HUES64 (cell line): ENCODE measurements around the gene TECPR2.
"Not testable (repeated sequence)": the region's sequence is repeated elsewhere in the genome, so short reads cannot be mapped to it uniquely, and the experiment has no call there.

Experiments used
- H3K27ac ChIP-seq: 2 replicates; pipeline ENCODE4 v1.7.0; 2013; ENCODE audit warnings: low read depth, low read length, inconsistent platforms
- H3K27me3 ChIP-seq: 2 replicates; pipeline ENCODE4 v1.6.1; 2013; ENCODE audit warnings: mild to moderate bottlenecking, low read length; ENCODE audit not compliant: insufficient read depth
- H3K36me3 ChIP-seq: 2 replicates; pipeline ENCODE4 v1.6.1; 2013; ENCODE audit warnings: mild to moderate bottlenecking, low read length; ENCODE audit not compliant: insufficient read depth
- H3K4me1 ChIP-seq: 2 replicates; pipeline ENCODE4 v1.6.1; 2013; ENCODE audit warnings: mild to moderate bottlenecking, low read length, moderate library complexity; ENCODE audit not compliant: insufficient read depth
- H3K4me3 ChIP-seq: 2 replicates; pipeline ENCODE4 v1.5.1; 2013; ENCODE audit warnings: mild to moderate bottlenecking, low read length, moderate library complexity
- H3K9ac ChIP-seq: 2 replicates; pipeline ENCODE4 v1.6.1; 2013; ENCODE audit warnings: mild to moderate bottlenecking, low read depth, low read length
- H3K9me3 ChIP-seq: 2 replicates; pipeline ENCODE4 v1.6.1; 2013; ENCODE audit warnings: low read depth, low read length; ENCODE audit not compliant: insufficient read depth
- WGBS: fragments of 150-250, 120-280 bp; methylation state at CpG from one replicate; pipeline ENCODE4 v1.1.7; 2013; ENCODE audit warnings: missing lambda C conversion rate; 5-methylcytosine and 5-hydroxymethylcytosine counted together

Gene TECPR2

GRCh38 chr14:102541029-102541491 lies 178.3 kb downstream of the TECPR2 start:
- not testable (repeated sequence) for H3K36me3 ChIP-seq, H3K9ac ChIP-seq, H3K27ac ChIP-seq, H3K9me3 ChIP-seq, H3K4me3 ChIP-seq
- WGBS, result 96% methylated on average over 13 of the region's 14 CpGs
- Histone ChIP-seq H3K27me3 (peaks cover 22% of the 10 kb centered on the region), H3K4me1 (peaks cover 11% of the 10 kb centered on the region)

- no peak overlapping the region for H3K9ac ChIP-seq
- H3K27ac ChIP-seq, result no peak overlapping the region
- no peak overlapping the region for H3K4me3 ChIP-seq
- H3K4me1 ChIP-seq, result peaks cover 11% of the 10 kb centered on the region
- 79% methylated on average over 10 of the region's 10 CpGs for WGBS
- H3K9me3 ChIP-seq, result no peaks in the 10 kb centered on the region
- peaks cover 22% of the 10 kb centered on the region for H3K27me3 ChIP-seq
- H3K36me3 ChIP-seq, result no peaks in the 10 kb centered on the region
Observed at GRCh38 chr14:102541771-102542170, 179.0 kb downstream of the TECPR2 start.

- H3K9me3 ChIP-seq, result no peaks in the 10 kb centered on the region
- H3K27me3 ChIP-seq, result peaks cover 22% of the 10 kb centered on the region
- peaks cover 11% of the 10 kb centered on the region for H3K4me1 ChIP-seq
- 11% methylated on average over 43 of the region's 43 CpGs for WGBS
- no peaks in the 10 kb centered on the region for H3K36me3 ChIP-seq
- H3K4me3 ChIP-seq, result peak overlapping the region; percentile 29
- H3K9ac ChIP-seq, result no peak overlapping the region; the same call in 1 of the 2 replicates
- H3K27ac ChIP-seq, result no peak overlapping the region
Observed at GRCh38 chr14:102544046-102544746, 181.5 kb downstream of the TECPR2 start.

GRCh38 chr14:102544747-102545460 lies 182.2 kb downstream of the TECPR2 start:
- no peaks in the 10 kb centered on the region for H3K36me3 ChIP-seq
- H3K4me1 ChIP-seq, result peaks cover 10% of the 10 kb centered on the region
- H3K4me3 ChIP-seq, result peak overlapping the region; percentile 29
- H3K27ac ChIP-seq, result peak overlapping the region; percentile 87; the same call in 1 of the 2 replicates
- H3K9ac ChIP-seq, result 0 out of 2 replicates have a peak overlapping the region, but pooled peaks have one; percentile 4
- no peaks in the 10 kb centered on the region for H3K9me3 ChIP-seq
- WGBS, result 7% methylated on average over 48 of the region's 66 CpGs
- peaks cover 22% of the 10 kb centered on the region for H3K27me3 ChIP-seq

- Histone ChIP-seq H3K4me1 (peaks cover 5% of the 10 kb centered on the region), H3K27ac (peak overlapping the region; percentile 87), H3K36me3 (no peaks in the 10 kb centered on the region), H3K9ac (peak overlapping the region; percentile 61), H3K9me3 (no peaks in the 10 kb centered on the region), H3K4me3 (peak overlapping the region; percentile 29), H3K27me3 (peaks cover 22% of the 10 kb centered on the region)
- 19% methylated on average over 29 of the region's 29 CpGs for WGBS
Observed at GRCh38 chr14:102545461-102546265, 182.9 kb downstream of the TECPR2 start.

- Histone ChIP-seq H3K27ac (no peak overlapping the region), H3K4me1 (peaks cover 5% of the 10 kb centered on the region; the same call in 1 of the 2 replicates), H3K27me3 (peaks cover 22% of the 10 kb centered on the region), H3K4me3 (no peak overlapping the region), H3K9me3 (no peaks in the 10 kb centered on the region), H3K9ac (no peak overlapping the region), H3K36me3 (no peaks in the 10 kb centered on the region)
- WGBS, result 83% methylated on average over 3 of the region's 3 CpGs
Observed at GRCh38 chr14:102548616-102549240, 186.0 kb downstream of the TECPR2 start.

- H3K27ac ChIP-seq, H3K4me3 ChIP-seq, H3K27me3 ChIP-seq, H3K9me3 ChIP-seq, H3K9ac ChIP-seq, H3K4me1 ChIP-seq, H3K36me3 ChIP-seq: not testable (repeated sequence)
- WGBS, result 74% methylated on average over 2 of the region's 3 CpGs
Observed at GRCh38 chr14:102550927-102551401, 188.2 kb downstream of the TECPR2 start.
